HG02943 (cell line): ENCODE results near the gene DNAJA4.

Experiments used
- ATAC-seq: cut with Tn5 transposase; IDR thresholded peaks from one replicate; pipeline ENCODE4 v1.9.1; 2021; ENCODE audit warnings: mild to moderate bottlenecking, low read depth, moderate library complexity; ENCODE audit not compliant: unreplicated experiment

DNAJA4 gene

GRCh38 chr15:78312957-78313356 lies 48.6 kb downstream of the DNAJA4 start:
- ATAC-seq = no peak

GRCh38 chr15:78313383-78313782 lies 49.0 kb downstream of the DNAJA4 start:
- ATAC-seq = no peak

GRCh38 chr15:78314181-78314581 lies 49.8 kb downstream of the DNAJA4 start:
- no peak for ATAC-seq

- ATAC-seq = no peak
Observed at GRCh38 chr15:78315686-78316282, 51.4 kb downstream of the DNAJA4 start.

GRCh38 chr15:78316283-78317083 lies 52.1 kb downstream of the DNAJA4 start:
- ATAC-seq = no peak

- no peak for ATAC-seq
Observed at GRCh38 chr15:78317145-78317836, 52.9 kb downstream of the DNAJA4 start.

- ATAC-seq = no peak
Observed at GRCh38 chr15:78319588-78319987, 55.2 kb downstream of the DNAJA4 start.

GRCh38 chr15:78320183-78320582 lies 55.8 kb downstream of the DNAJA4 start:
- no peak for ATAC-seq

- ATAC-seq = no peak
Observed at GRCh38 chr15:78321041-78321570, 56.7 kb downstream of the DNAJA4 start.

GRCh38 chr15:78321786-78322185 lies 57.4 kb downstream of the DNAJA4 start:
- no peak for ATAC-seq

GRCh38 chr15:78322243-78322642 lies 57.9 kb downstream of the DNAJA4 start:
- no peak for ATAC-seq

GRCh38 chr15:78322724-78323521 lies 58.6 kb downstream of the DNAJA4 start:
- no peak for ATAC-seq

- ATAC-seq = no peak
Observed at GRCh38 chr15:78323693-78324092, 59.3 kb downstream of the DNAJA4 start.

- no peak for ATAC-seq
Observed at GRCh38 chr15:78324144-78324543, 59.8 kb downstream of the DNAJA4 start.

GRCh38 chr15:78325092-78325843 lies 60.9 kb downstream of the DNAJA4 start:
- ATAC-seq = no peak

- ATAC-seq = no peak
Observed at GRCh38 chr15:78327466-78327865, 63.1 kb downstream of the DNAJA4 start.

GRCh38 chr15:78329625-78330024 lies 65.3 kb downstream of the DNAJA4 start:
- no peak for ATAC-seq
